ENCODE results near the gene TUBB6. TPM values are rescaled to one million over a fixed set of nuclear protein-coding genes. Genes with fewer than 3 reads are reported as not detected.

Gene TUBB6
- total and polyA plus RNA-seq, 2 of the 8 experiments (the other 6 are each of a cell fraction or from before 2014, with no cell fraction given): 126 to 223 TPM

- H2BK15ac ChIP-seq (ENCODE audit: low read length): no peak overlapping the region
- H4K8ac ChIP-seq (ENCODE audit: extremely low read depth, insufficient read depth, low read length): no peak overlapping the region
- H3K4me1 ChIP-seq (replicated peaks in 1 of 4; ENCODE audit: control insufficient read depth in 3 of 4, insufficient read depth in 4 of 4, low read length in 3 of 4): peaks cover 0 to 12% (median 10%) of the 10 kb centered on the region in 4 experiments; a peak in 6 of 7 replicates
- no peak overlapping the region for H4K91ac ChIP-seq (replicated peaks; ENCODE audit: insufficient read length, low read length)
- H3K79me1 ChIP-seq (ENCODE audit: low read depth, low read length): no peaks in the 10 kb centered on the region
- no peak overlapping the region for H3K56ac ChIP-seq (replicated peaks; ENCODE audit: insufficient read length, low read depth, low read length)
- no peaks in the 10 kb centered on the region for H4K20me1 ChIP-seq (replicated peaks in 1 of 2; ENCODE audit: control insufficient read depth in 1 of 2, insufficient read depth in 2 of 2, low read length in 2 of 2)
- no peak overlapping the region for H2BK20ac ChIP-seq (ENCODE audit: low read length)
- H3K27me3 ChIP-seq (replicated peaks in 1 of 4; ENCODE audit: control insufficient read depth in 3 of 4, extremely low read depth in 1 of 4, insufficient read depth in 3 of 4, low read length in 3 of 4): peaks cover 2 to 28% (median 17%) of the 10 kb centered on the region in 4 experiments; a peak in 6 of 7 replicates
- H3K23ac ChIP-seq (ENCODE audit: insufficient read length): no peak overlapping the region
- no peak overlapping the region for H3K4me3 ChIP-seq (ENCODE audit: extremely low read depth in 1 of 4, insufficient read depth in 2 of 4, low read depth in 3 of 4, low read length in 4 of 4)
- no peaks in the 10 kb centered on the region for H3K79me2 ChIP-seq (ENCODE audit: control insufficient read depth in 1 of 2, insufficient read depth in 2 of 2, low read length in 2 of 2)
- H3K18ac ChIP-seq (ENCODE audit: extremely low read depth, low read length): no peak overlapping the region
- H2AFZ ChIP-seq (ENCODE audit: low read length): no peak overlapping the region
- no peak overlapping the region for H2AK5ac ChIP-seq (ENCODE audit: low read depth, low read length)
- no peak overlapping the region for H2BK5ac ChIP-seq (ENCODE audit: low read depth, low read length)
- 80% methylated on average over 1 of the region's 1 CpG; no CpG with 5 or more reads in 1 of the 2 experiments for WGBS, 2 experiments (ENCODE audit: extremely low coverage in 1 of 2, insufficient coverage in 1 of 2, insufficient read length in 1 of 2, insufficient replicate concordance in 2 of 2, low coverage in 1 of 2, low lambda C conversion rate in 2 of 2, missing lambda C conversion rate in 1 of 2)
- no peak overlapping the region for H2BK120ac ChIP-seq (replicated peaks; ENCODE audit: low read depth, low read length)
- no peak overlapping the region for H3K9ac ChIP-seq (replicated peaks in 1 of 4; ENCODE audit: extremely low read depth in 1 of 4, low read depth in 3 of 4, low read length in 3 of 4)
- CTCF ChIA-PET (ENCODE audit: partially characterized antibody): interaction anchor here (0.6 to 3.5 kb wide), 23 partner anchors 11 to 376 kb away, joined by 3 to 21 read pairs (median 5); partner anchors contain the start of genes AFG3L2 and TUBB6
- no peaks in the 10 kb centered on the region for H3K36me3 ChIP-seq (ENCODE audit: control insufficient read depth in 2 of 4, insufficient read depth in 4 of 4, low read length in 3 of 4)
- no peak overlapping the region for H3K4me2 ChIP-seq (ENCODE audit: insufficient read depth in 1 of 2, low read depth in 2 of 2, low read length in 2 of 2)
- FAIRE-seq (no peak), DNase-seq (ENCODE audit: low read depth in 1 of 2, low spot score in 2 of 2) (no peak)
- no peaks in the 10 kb centered on the region for H3K9me3 ChIP-seq (ENCODE audit: insufficient read depth in 2 of 2, low read depth in 1 of 2, low read length in 1 of 2)
- no peak overlapping the region for H3K27ac ChIP-seq (ENCODE audit: low read depth, low read length)
- no peak overlapping the region for H2BK12ac ChIP-seq (ENCODE audit: low read depth, low read length)
- H3K14ac ChIP-seq (ENCODE audit: insufficient read length): no peak overlapping the region
- H3K23me2 ChIP-seq (ENCODE audit: low read depth, low read length): peaks cover 13% of the 10 kb centered on the region
- H3K4ac ChIP-seq (replicated peaks; ENCODE audit: insufficient read length, low read depth, low read length): no peak overlapping the region
- POLR2A ChIA-PET (ENCODE audit: partially characterized antibody): interaction anchor here (1.5 to 7.1 kb wide), 4 partner anchors 25 to 52 kb away, joined by 3 to 49 read pairs (median 13); partner anchors contain the start of gene TUBB6
- TF ChIP-seq BCL11A (IDR thresholded peaks at IDR 0.05; ENCODE audit: low read depth in 2 of 2, low read length in 2 of 2) (no peak), MAFK (IDR thresholded peaks at IDR 0.05; ENCODE audit: low read depth, low read length) (no peak), EP300 (IDR thresholded peaks at IDR 0.05; ENCODE audit: borderline replicate concordance in 1 of 2, low read depth in 2 of 2, low read length in 2 of 2) (no peak), TEAD4 (IDR thresholded peaks at IDR 0.05; ENCODE audit: low read depth, low read length) (no peak), CEBPB (IDR thresholded peaks at IDR 0.05; ENCODE audit: low read depth, low read length) (no peak), CHD2 (IDR thresholded peaks at IDR 0.05; ENCODE audit: low read length) (no peak), MAX (IDR thresholded peaks at IDR 0.05) (no peak), SP4 (IDR thresholded peaks at IDR 0.05; ENCODE audit: low read length) (no peak), POLR2A (IDR thresholded peaks at IDR 0.05; ENCODE audit: control extremely low read depth in 1 of 2, low read depth in 2 of 2, low read length in 2 of 2) (no peak), ASH2L (IDR thresholded peaks at IDR 0.05; ENCODE audit: low read length) (no peak), BRCA1 (IDR thresholded peaks at IDR 0.05; ENCODE audit: low read depth, low read length) (no peak), RBBP5 (IDR thresholded peaks at IDR 0.05; ENCODE audit: borderline replicate concordance, low read depth, low read length) (no peak)
- TF ChIP-seq, protein P1, sequence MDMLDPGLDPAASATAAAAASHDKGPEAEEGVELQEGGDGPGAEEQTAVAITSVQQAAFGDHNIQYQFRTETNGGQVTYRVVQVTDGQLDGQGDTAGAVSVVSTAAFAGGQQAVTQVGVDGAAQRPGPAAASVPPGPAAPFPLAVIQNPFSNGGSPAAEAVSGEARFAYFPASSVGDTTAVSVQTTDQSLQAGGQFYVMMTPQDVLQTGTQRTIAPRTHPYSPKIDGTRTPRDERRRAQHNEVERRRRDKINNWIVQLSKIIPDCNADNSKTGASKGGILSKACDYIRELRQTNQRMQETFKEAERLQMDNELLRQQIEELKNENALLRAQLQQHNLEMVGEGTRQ (IDR thresholded peaks at IDR 0.05; ENCODE audit: low read length): no peak
- no peak overlapping the region for H4K5ac ChIP-seq (ENCODE audit: insufficient read length, low read depth, low read length)
Observed at GRCh38 chr18:12283666-12284065, 24.4 kb upstream of the TUBB6 start.

Data from H1 (cell line).